Vagina (tissue), 2 donors: ENCODE data around the gene AFF3.

ENCODE experiments used
- CTCF ChIP-seq, 3 experiments: fragments of 450-650 bp in 2 of 3; fragments of 200-600 bp in 1 of 3; sonication (generic) in 1 of 3; IDR thresholded peaks; one replicate each; pipeline ENCODE4 v1.5.1; 2017 to 2019; ENCODE audit warnings: antibody characterized with exemption in 3 of 3, mild to moderate bottlenecking in 2 of 3, moderate library complexity in 2 of 3
- POLR2A ChIP-seq, 2 donors: fragments of 450-650 bp; IDR thresholded peaks; one replicate each; pipeline ENCODE4 v1.6.1; 2017; ENCODE audit warnings: antibody characterized with exemption in 2 of 2, mild to moderate bottlenecking in 2 of 2, moderate library complexity in 2 of 2
- POLR2AphosphoS5 ChIP-seq, 2 donors: sonication (generic); formaldehyde crosslinking; IDR thresholded peaks; one replicate each; pipeline ENCODE4 v1.9.0; 2017; ENCODE audit warnings: antibody characterized with exemption in 2 of 2, mild to moderate bottlenecking in 2 of 2, low read depth in 1 of 2; ENCODE audit not compliant: insufficient read depth in 1 of 2

- TF ChIP-seq CTCF (IDR thresholded peaks at IDR 0.05), result no peak
- no peak for TF ChIP-seq POLR2AphosphoS5 (IDR thresholded peaks at IDR 0.05; ENCODE audit: insufficient read depth in 1 of 2, low read depth in 1 of 2)
- no peak for TF ChIP-seq POLR2A (IDR thresholded peaks at IDR 0.05)
These were observed 448.1 kb downstream of the AFF3 start for GRCh38 chr2:99694331-99694730.
